ENCODE data around the gene CYP26B1.

DNA sequence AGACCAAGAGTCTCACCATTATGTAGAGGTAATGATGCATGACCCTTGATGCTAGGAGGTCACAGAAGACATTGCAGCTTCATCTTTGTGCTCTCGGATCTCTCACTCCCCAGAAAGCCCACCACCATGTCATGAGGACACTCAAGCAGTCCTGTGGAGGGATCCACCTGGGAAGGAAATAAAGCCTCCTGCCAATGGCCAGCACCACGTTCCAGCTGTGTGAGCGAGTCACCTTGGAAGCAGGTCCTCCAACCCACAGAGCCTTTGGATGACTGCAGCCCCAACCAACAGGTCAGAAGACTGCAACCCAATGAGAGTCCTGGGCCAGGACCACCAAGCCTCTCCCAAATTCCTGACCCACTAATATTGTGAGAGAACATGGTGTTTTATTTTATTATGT, 38.4 kb downstream of the CYP26B1 start:
- TF ChIP-seq YY1 (IDR thresholded peaks at IDR 0.05; ENCODE audit: low read depth): no peak
- no peak for TF ChIP-seq TAF1 (IDR thresholded peaks at IDR 0.05; ENCODE audit: low read depth)
- TF ChIP-seq TCF12 (IDR thresholded peaks at IDR 0.05; ENCODE audit: low read depth): no peak
